K562 (cell line): ENCODE measurements around the gene GBA2. TPM values are rescaled to one million over a fixed set of nuclear protein-coding genes. Genes with fewer than 3 reads are reported as not detected.

ENCODE experiments used
- FOXM1 ChIP-seq, 2 experiments: fragments of 450-650 bp in 1 of 2; sonication (generic) in 1 of 2; formaldehyde crosslinking in 1 of 2; IDR thresholded peaks; 2 replicates each; pipeline versions ENCODE4 v1.6.1 to v1.9.0; 2017 to 2022; ENCODE audit warnings: low read depth in 2 of 2, mild to moderate bottlenecking in 2 of 2, missing genetic modification reagents in 1 of 2, moderate library complexity in 1 of 2
- HNRNPL ChIP-seq: fragments of 200-400 bp; formaldehyde crosslinking; IDR thresholded peaks from 2 replicates; pipeline ENCODE4 v1.6.1; 2017; ENCODE audit warnings: low read depth, mild to moderate bottlenecking, low read length
- JUND ChIP-seq, 2 experiments: IDR thresholded peaks; 2 replicates in 1 of 2; 3 replicates in 1 of 2; pipeline ENCODE4 v1.6.1; 2011; ENCODE audit warnings: borderline replicate concordance in 2 of 2, low read depth in 2 of 2, low read length in 2 of 2, improper control_type of control experiment in 1 of 2, missing biosample characterization in 1 of 2, missing genetic modification characterization in 1 of 2, missing genetic modification reagents in 1 of 2
- PHTF2 ChIP-seq: fragments of 250-450 bp; sonication (Bioruptor Pico); IDR thresholded peaks from 2 replicates; pipeline ENCODE4 v1.5.0; 2021; ENCODE audit warnings: mild to moderate bottlenecking
- SMARCE1 ChIP-seq: fragments of 450-650 bp; IDR thresholded peaks from 2 replicates; pipeline ENCODE4 v1.7.1; 2016; ENCODE audit warnings: mild to moderate bottlenecking
- TEAD2 ChIP-seq: fragments of 450-650 bp; IDR thresholded peaks from 2 replicates; pipeline ENCODE4 v1.6.1; 2016; ENCODE audit warnings: missing genetic modification characterization, control low read depth, missing compliant biosample characterization
- ZNF140 ChIP-seq: fragments of 250-450 bp; sonication (Bioruptor Pico); IDR thresholded peaks from 2 replicates; pipeline ENCODE4 v1.8.0; 2021; ENCODE audit warnings: moderate library complexity, mild to moderate bottlenecking, inconsistent platforms
- ZNF707 ChIP-seq: fragments of 250-450 bp; sonication (Bioruptor Pico); conservative IDR thresholded peaks from 2 replicates; pipeline ENCODE4 v1.8.0; 2022; ENCODE audit warnings: inconsistent platforms, mild to moderate bottlenecking, moderate library complexity
- ZSCAN32 ChIP-seq: fragments of 450-650 bp; formaldehyde crosslinking; IDR thresholded peaks from 2 replicates; pipeline ENCODE4 v1.4.0; 2020; ENCODE audit warnings: mild to moderate bottlenecking, moderate library complexity
- polyA plus RNA-seq, 8 experiments: library from polyadenylated mRNA; depleted of rRNA in 4 of 8; stranded (reverse) in 5 of 8; unstranded in 3 of 8; fragments of >200 nt; fragmentation: Nextera tagmentation in 2 of 8; fragmentation: Illumina TruSeq in 1 of 8; extraction: Ambion mirVana in 2 of 8; extraction: Trizol in 1 of 8; gene quantifications; 2 replicates each; pipeline versions ENCODE4 v1.2.1 to v1.2.3, GENCODE V29; 2011 to 2014; ENCODE audit warnings: inconsistent platforms in 1 of 8, missing spikeins in 1 of 8
- total RNA-seq, 7 experiments: library from RNA; depleted of rRNA in 6 of 7; stranded (reverse); fragments of >200 nt in 6 of 7; fragmentation: Illumina TruSeq in 2 of 7; extraction: Trizol in 2 of 7; gene quantifications; 2 replicates each; pipeline versions ENCODE4 v1.2.1 to v1.2.3, GENCODE V29; 2011 to 2021; ENCODE audit warnings: low replicate concordance in 1 of 7
- TF ChIP-seq, protein P1 (sequence below), 2 experiments: fragments of 450-650 bp in 1 of 2; sonication (generic) in 1 of 2; formaldehyde crosslinking in 1 of 2; IDR thresholded peaks; 2 replicates each; pipeline versions ENCODE4 v1.7.1 to v1.9.0; 2016 to 2022; ENCODE audit warnings: inconsistent platforms in 1 of 2, mild to moderate bottlenecking in 1 of 2, missing genetic modification reagents in 1 of 2
- TF ChIP-seq, protein P2 (sequence below): sonication (generic); formaldehyde crosslinking; IDR thresholded peaks from 2 replicates; pipeline ENCODE4 v1.8.1; 2023; ENCODE audit warnings: missing genetic modification reagents, mild to moderate bottlenecking, borderline replicate concordance

GBA2 gene
- total and polyA plus RNA-seq, 9 of the 15 experiments (the other 6 are each of a cell fraction or from before 2014, with no cell fraction given): 14.1 to 60.4 (median 32.1) TPM

DNA sequence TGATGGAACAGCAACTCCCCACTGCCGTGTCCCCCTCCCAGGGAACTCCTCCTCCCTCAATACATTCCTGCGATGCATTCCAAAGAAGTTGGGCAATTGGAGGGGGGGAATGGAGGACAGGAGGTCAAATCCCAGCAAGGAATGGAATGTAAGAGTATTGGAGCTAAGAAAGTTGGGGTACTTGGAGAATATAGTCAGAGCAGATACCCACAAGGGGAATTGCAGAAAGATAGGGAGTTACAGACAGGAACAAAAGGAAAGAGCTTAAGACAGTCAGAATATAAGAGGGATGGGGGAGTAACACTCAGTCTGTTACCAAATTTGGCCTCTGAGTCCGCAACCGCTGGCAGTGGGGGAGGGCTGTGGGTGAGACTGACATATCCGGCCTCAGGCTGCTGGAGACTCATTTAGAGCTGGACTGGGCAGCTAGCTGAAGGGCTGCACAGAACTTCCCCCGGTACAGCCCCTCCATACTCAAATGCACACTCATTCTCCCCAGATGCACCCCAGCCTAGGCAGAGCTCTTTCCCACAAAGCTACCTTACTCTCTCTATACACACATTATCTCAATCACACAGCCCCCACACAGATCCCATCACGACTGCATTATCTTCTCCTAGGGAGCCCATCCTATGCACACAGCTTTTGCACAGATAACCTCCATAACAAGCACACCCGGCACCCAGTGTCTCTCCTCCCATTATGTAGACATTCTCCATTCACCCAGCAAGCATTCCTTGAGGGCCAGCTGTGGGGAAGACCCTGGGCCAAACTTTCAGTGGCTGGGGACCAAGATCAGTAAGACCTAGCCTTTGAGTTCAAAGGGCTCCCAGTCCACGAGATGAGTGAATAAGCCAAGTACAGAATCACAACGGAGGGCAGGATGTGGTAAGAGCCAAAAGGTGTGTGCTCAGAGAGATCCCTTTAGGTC is 20.7 kb downstream of the GBA2 start (continued):
- TF ChIP-seq, protein P1, sequence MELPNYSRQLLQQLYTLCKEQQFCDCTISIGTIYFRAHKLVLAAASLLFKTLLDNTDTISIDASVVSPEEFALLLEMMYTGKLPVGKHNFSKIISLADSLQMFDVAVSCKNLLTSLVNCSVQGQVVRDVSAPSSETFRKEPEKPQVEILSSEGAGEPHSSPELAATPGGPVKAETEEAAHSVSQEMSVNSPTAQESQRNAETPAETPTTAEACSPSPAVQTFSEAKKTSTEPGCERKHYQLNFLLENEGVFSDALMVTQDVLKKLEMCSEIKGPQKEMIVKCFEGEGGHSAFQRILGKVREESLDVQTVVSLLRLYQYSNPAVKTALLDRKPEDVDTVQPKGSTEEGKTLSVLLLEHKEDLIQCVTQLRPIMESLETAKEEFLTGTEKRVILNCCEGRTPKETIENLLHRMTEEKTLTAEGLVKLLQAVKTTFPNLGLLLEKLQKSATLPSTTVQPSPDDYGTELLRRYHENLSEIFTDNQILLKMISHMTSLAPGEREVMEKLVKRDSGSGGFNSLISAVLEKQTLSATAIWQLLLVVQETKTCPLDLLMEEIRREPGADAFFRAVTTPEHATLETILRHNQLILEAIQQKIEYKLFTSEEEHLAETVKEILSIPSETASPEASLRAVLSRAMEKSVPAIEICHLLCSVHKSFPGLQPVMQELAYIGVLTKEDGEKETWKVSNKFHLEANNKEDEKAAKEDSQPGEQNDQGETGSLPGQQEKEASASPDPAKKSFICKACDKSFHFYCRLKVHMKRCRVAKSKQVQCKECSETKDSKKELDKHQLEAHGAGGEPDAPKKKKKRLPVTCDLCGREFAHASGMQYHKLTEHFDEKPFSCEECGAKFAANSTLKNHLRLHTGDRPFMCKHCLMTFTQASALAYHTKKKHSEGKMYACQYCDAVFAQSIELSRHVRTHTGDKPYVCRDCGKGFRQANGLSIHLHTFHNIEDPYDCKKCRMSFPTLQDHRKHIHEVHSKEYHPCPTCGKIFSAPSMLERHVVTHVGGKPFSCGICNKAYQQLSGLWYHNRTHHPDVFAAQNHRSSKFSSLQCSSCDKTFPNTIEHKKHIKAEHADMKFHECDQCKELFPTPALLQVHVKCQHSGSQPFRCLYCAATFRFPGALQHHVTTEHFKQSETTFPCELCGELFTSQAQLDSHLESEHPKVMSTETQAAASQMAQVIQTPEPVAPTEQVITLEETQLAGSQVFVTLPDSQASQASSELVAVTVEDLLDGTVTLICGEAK (IDR thresholded peaks at IDR 0.05): no peak
- TF ChIP-seq, protein P1 (CRISPR knock-in tag; IDR thresholded peaks at IDR 0.05): no peak
- TF ChIP-seq, protein P2, sequence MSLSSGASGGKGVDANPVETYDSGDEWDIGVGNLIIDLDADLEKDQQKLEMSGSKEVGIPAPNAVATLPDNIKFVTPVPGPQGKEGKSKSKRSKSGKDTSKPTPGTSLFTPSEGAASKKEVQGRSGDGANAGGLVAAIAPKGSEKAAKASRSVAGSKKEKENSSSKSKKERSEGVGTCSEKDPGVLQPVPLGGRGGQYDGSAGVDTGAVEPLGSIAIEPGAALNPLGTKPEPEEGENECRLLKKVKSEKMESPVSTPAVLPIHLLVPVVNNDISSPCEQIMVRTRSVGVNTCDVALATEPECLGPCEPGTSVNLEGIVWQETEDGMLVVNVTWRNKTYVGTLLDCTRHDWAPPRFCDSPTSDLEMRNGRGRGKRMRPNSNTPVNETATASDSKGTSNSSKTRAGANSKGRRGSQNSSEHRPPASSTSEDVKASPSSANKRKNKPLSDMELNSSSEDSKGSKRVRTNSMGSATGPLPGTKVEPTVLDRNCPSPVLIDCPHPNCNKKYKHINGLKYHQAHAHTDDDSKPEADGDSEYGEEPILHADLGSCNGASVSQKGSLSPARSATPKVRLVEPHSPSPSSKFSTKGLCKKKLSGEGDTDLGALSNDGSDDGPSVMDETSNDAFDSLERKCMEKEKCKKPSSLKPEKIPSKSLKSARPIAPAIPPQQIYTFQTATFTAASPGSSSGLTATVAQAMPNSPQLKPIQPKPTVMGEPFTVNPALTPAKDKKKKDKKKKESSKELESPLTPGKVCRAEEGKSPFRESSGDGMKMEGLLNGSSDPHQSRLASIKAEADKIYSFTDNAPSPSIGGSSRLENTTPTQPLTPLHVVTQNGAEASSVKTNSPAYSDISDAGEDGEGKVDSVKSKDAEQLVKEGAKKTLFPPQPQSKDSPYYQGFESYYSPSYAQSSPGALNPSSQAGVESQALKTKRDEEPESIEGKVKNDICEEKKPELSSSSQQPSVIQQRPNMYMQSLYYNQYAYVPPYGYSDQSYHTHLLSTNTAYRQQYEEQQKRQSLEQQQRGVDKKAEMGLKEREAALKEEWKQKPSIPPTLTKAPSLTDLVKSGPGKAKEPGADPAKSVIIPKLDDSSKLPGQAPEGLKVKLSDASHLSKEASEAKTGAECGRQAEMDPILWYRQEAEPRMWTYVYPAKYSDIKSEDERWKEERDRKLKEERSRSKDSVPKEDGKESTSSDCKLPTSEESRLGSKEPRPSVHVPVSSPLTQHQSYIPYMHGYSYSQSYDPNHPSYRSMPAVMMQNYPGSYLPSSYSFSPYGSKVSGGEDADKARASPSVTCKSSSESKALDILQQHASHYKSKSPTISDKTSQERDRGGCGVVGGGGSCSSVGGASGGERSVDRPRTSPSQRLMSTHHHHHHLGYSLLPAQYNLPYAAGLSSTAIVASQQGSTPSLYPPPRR (CRISPR knock-in tag): no peak
- TF ChIP-seq HNRNPL: 0 out of 2 replicates have a peak, but pooled peaks have one; percentile 26
- peak; percentile 78 for TF ChIP-seq FOXM1 (IDR thresholded peaks at IDR 0.05; ENCODE audit: low read depth)
- no peak for TF ChIP-seq FOXM1 (CRISPR knock-in tag; IDR thresholded peaks at IDR 0.05; ENCODE audit: low read depth)
- TF ChIP-seq PHTF2 (CRISPR knock-in tag): no peak
- peak; percentile 52; the same call in 1 of the 2 replicates for TF ChIP-seq TEAD2 (tag)
- TF ChIP-seq ZNF707 (CRISPR knock-in tag): no peak
- peak; percentile 93 for TF ChIP-seq SMARCE1
- no peak for TF ChIP-seq ZSCAN32 (CRISPR knock-in tag)
- TF ChIP-seq JUND (IDR thresholded peaks at IDR 0.05; ENCODE audit: borderline replicate concordance, low read depth, low read length): no peak; the same call in 1 of the 2 replicates
- TF ChIP-seq JUND (tag; IDR thresholded peaks at IDR 0.05; ENCODE audit: borderline replicate concordance, low read depth, low read length): peak; percentile 55; the same call in 1 of the 3 replicates
- TF ChIP-seq ZNF140 (CRISPR knock-in tag): no peak
